GM23338 (cell line): ENCODE data around the gene ELMO3. TPM values are rescaled to one million over a fixed set of nuclear protein-coding genes. Genes with fewer than 3 reads are reported as not detected.

ENCODE experiments used
- ATAC-seq: fragments of 200-7000 bp; cut with Tn5 transposase; 3 replicates; pipeline ENCODE4 v1.9.1; 2020
- DNase-seq: peaks from one replicate; pipeline ENCODE4 v3.0.0-alpha.2; 2015; ENCODE audit warnings: low spot score
- H2AFZ ChIP-seq: fragments of 200-600 bp; sonication (generic); 2 replicates; pipeline ENCODE4 v1.8.0; 2016; ENCODE audit warnings: antibody characterized with exemption, mild to moderate bottlenecking, moderate library complexity
- H3F3A ChIP-seq: fragments of 200-600 bp; sonication (generic); replicated peaks from 2 replicates; pipeline ENCODE4 v1.8.0; 2017; ENCODE audit warnings: antibody characterized with exemption, mixed run types, low read depth
- H3K27ac ChIP-seq: fragments of 200-600 bp; sonication (generic); 2 replicates; pipeline ENCODE4 v1.6.1; 2016; ENCODE audit warnings: low read depth
- H3K27me3 ChIP-seq: fragments of 200-600 bp; sonication (generic); 2 replicates; pipeline ENCODE4 v1.8.0; 2016; ENCODE audit warnings: mild to moderate bottlenecking, mixed run types, moderate library complexity; ENCODE audit not compliant: insufficient read depth
- H3K36me3 ChIP-seq: fragments of 200-600 bp; sonication (generic); 2 replicates; pipeline ENCODE4 v1.8.0; 2016; ENCODE audit warnings: mild to moderate bottlenecking; ENCODE audit not compliant: insufficient read depth
- H3K4me1 ChIP-seq: fragments of 200-600 bp; sonication (generic); 2 replicates; pipeline ENCODE4 v1.8.0; 2016; ENCODE audit warnings: mild to moderate bottlenecking, moderate library complexity; ENCODE audit not compliant: insufficient read depth
- H3K4me2 ChIP-seq: fragments of 200-600 bp; sonication (generic); 2 replicates; pipeline ENCODE4 v1.7.1; 2017; ENCODE audit warnings: mixed run types
- H3K4me3 ChIP-seq: fragments of 200-600 bp; sonication (generic); 2 replicates; pipeline ENCODE4 v1.6.1; 2016; ENCODE audit warnings: mixed run types
- H3K79me2 ChIP-seq: fragments of 200-600 bp; sonication (generic); replicated peaks from 2 replicates; pipeline ENCODE4 v1.8.0; 2017; ENCODE audit warnings: mild to moderate bottlenecking; ENCODE audit not compliant: insufficient read depth
- H3K9me2 ChIP-seq: fragments of 200-600 bp; sonication (generic); 2 replicates; pipeline ENCODE4 v1.8.0; 2017; ENCODE audit not compliant: insufficient read depth
- H4K20me1 ChIP-seq: fragments of 200-600 bp; sonication (generic); replicated peaks from 2 replicates; pipeline ENCODE4 v1.8.0; 2017; ENCODE audit warnings: mild to moderate bottlenecking; ENCODE audit not compliant: insufficient read depth
- H3K27ac Mint-ChIP-seq: 2 replicates; pipeline ENCODE4 v1.8.0; 2020; ENCODE audit warnings: inconsistent platforms, mild to moderate bottlenecking, moderate library complexity, mixed read lengths
- H3K27me3 Mint-ChIP-seq: 3 replicates; pipeline ENCODE4 v1.8.0; 2022; ENCODE audit warnings: low read depth, mild to moderate bottlenecking, moderate library complexity, mixed read lengths, inconsistent platforms; ENCODE audit not compliant: insufficient read depth, poor library complexity
- H3K36me3 Mint-ChIP-seq: 3 replicates; pipeline ENCODE4 v1.8.0; 2021; ENCODE audit warnings: low read depth, mild to moderate bottlenecking, inconsistent platforms, moderate library complexity, mixed read lengths
- H3K4me1 Mint-ChIP-seq: 3 replicates; pipeline ENCODE4 v1.8.0; 2020; ENCODE audit warnings: mild to moderate bottlenecking, inconsistent platforms, mixed read lengths
- H3K4me3 Mint-ChIP-seq: 3 replicates; pipeline ENCODE4 v1.8.0; 2021; ENCODE audit warnings: moderate library complexity, mild to moderate bottlenecking, inconsistent platforms, mixed read lengths
- H3K9me3 Mint-ChIP-seq: 3 replicates; pipeline ENCODE4 v1.8.0; 2020; ENCODE audit warnings: moderate library complexity, mild to moderate bottlenecking, inconsistent platforms, mixed read lengths
- CREB1 ChIP-seq: fragments of 250-450 bp; sonication (Bioruptor Pico); IDR thresholded peaks from 2 replicates; pipeline ENCODE4 v1.5.0; 2020; ENCODE audit warnings: low read depth, mild to moderate bottlenecking, moderate library complexity
- ETS1 ChIP-seq: IDR thresholded peaks from 2 replicates; pipeline ENCODE4 v1.6.1; 2016; ENCODE audit warnings: antibody characterized with exemption
- EZH2phosphoT487 ChIP-seq: fragments of 200-600 bp; sonication (generic); IDR thresholded peaks from one replicate; pipeline ENCODE4 v1.8.1; 2018; ENCODE audit warnings: antibody characterized with exemption; ENCODE audit not compliant: unreplicated experiment
- JUNB ChIP-seq: IDR thresholded peaks from one replicate; pipeline ENCODE4 v1.6.1; 2016; ENCODE audit warnings: antibody characterized with exemption; ENCODE audit not compliant: unreplicated experiment
- NANOG ChIP-seq: IDR thresholded peaks from 2 replicates; pipeline ENCODE4 v1.6.1; 2016; ENCODE audit warnings: antibody characterized with exemption, borderline replicate concordance
- POLR2AphosphoS5 ChIP-seq: IDR thresholded peaks from 2 replicates; pipeline ENCODE4 v1.6.1; 2016; ENCODE audit warnings: antibody characterized with exemption, low read depth
- ZNF331 ChIP-seq: fragments of 250-450 bp; sonication (Bioruptor Pico); IDR thresholded peaks from 2 replicates; pipeline ENCODE4 v1.5.0; 2020; ENCODE audit warnings: low read depth, mild to moderate bottlenecking, moderate library complexity
- polyA plus RNA-seq: library from polyadenylated mRNA; unstranded; fragments of >200 nt; fragmentation: Nextera tagmentation; extraction: Ambion mirVana; gene quantifications from 2 replicates; pipeline ENCODE4 v1.2.1, GENCODE V29; 2016
- total RNA-seq: library from RNA; depleted of rRNA; stranded (reverse); fragments of >200 nt; shearing (Covaris generic); gene quantifications from 2 replicates; pipeline ENCODE4 v1.2.3, GENCODE V29; 2014
- TF ChIP-seq, protein P1 (sequence below): IDR thresholded peaks from one replicate; pipeline ENCODE4 v1.6.1; 2018; ENCODE audit warnings: antibody characterized with exemption; ENCODE audit not compliant: unreplicated experiment
- TF ChIP-seq, protein P2 (sequence below), 2 experiments: fragments of 200-600 bp in 1 of 2; sonication (generic) in 1 of 2; conservative IDR thresholded peaks; 2 replicates each; pipeline versions ENCODE4 v1.5.1 to v1.6.1; 2016 to 2017; ENCODE audit warnings: antibody characterized with exemption in 2 of 2, low read depth in 2 of 2, mild to moderate bottlenecking in 2 of 2, moderate library complexity in 1 of 2

Gene ELMO3
- total and polyA plus RNA-seq, 2 experiments from 2014 or later = 4.7 to 16.2 TPM

DNA sequence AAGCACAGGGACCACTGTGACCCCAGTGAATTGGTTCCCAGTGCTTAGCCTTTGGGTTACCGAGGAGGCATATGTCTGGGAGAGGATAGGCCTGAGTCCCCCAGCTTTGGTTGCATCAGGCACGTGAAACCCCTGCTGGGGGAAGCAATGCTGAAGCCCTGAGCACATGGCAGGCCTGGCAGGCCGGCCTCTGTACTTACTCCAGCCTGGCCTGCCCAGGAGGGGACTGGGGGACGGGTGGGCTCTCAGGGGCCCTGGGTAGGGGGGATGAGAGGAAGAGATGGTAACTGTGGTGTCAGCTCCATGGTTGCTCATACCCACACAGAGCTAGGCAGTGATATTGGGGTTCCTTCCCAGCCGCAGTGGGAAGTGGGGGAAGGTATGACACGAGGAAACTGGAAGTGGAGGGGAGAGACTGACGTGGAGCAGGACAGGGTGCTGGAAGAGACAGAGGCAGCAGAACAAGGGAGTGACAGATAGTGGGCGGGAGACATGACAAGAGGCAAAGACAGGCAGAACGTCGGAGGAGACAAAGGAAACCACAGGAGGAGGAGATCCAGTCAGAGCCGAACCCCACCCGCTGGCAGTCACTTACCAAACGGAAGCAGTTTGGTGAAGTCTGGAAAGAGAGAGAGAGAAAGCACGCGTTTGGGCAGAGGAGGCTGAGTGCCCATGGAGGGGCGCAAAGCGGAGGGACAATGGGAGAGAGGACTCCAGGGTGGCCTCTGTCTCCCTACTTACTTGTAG, 37.1 kb downstream of the ELMO3 start (continued):
- TF ChIP-seq, protein P1, sequence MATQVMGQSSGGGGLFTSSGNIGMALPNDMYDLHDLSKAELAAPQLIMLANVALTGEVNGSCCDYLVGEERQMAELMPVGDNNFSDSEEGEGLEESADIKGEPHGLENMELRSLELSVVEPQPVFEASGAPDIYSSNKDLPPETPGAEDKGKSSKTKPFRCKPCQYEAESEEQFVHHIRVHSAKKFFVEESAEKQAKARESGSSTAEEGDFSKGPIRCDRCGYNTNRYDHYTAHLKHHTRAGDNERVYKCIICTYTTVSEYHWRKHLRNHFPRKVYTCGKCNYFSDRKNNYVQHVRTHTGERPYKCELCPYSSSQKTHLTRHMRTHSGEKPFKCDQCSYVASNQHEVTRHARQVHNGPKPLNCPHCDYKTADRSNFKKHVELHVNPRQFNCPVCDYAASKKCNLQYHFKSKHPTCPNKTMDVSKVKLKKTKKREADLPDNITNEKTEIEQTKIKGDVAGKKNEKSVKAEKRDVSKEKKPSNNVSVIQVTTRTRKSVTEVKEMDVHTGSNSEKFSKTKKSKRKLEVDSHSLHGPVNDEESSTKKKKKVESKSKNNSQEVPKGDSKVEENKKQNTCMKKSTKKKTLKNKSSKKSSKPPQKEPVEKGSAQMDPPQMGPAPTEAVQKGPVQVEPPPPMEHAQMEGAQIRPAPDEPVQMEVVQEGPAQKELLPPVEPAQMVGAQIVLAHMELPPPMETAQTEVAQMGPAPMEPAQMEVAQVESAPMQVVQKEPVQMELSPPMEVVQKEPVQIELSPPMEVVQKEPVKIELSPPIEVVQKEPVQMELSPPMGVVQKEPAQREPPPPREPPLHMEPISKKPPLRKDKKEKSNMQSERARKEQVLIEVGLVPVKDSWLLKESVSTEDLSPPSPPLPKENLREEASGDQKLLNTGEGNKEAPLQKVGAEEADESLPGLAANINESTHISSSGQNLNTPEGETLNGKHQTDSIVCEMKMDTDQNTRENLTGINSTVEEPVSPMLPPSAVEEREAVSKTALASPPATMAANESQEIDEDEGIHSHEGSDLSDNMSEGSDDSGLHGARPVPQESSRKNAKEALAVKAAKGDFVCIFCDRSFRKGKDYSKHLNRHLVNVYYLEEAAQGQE = no peak
- TF ChIP-seq EZH2phosphoT487 = no peak
- TF ChIP-seq, protein P2, sequence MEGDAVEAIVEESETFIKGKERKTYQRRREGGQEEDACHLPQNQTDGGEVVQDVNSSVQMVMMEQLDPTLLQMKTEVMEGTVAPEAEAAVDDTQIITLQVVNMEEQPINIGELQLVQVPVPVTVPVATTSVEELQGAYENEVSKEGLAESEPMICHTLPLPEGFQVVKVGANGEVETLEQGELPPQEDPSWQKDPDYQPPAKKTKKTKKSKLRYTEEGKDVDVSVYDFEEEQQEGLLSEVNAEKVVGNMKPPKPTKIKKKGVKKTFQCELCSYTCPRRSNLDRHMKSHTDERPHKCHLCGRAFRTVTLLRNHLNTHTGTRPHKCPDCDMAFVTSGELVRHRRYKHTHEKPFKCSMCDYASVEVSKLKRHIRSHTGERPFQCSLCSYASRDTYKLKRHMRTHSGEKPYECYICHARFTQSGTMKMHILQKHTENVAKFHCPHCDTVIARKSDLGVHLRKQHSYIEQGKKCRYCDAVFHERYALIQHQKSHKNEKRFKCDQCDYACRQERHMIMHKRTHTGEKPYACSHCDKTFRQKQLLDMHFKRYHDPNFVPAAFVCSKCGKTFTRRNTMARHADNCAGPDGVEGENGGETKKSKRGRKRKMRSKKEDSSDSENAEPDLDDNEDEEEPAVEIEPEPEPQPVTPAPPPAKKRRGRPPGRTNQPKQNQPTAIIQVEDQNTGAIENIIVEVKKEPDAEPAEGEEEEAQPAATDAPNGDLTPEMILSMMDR (conservative IDR thresholded peaks at IDR 0.05; ENCODE audit: low read depth in 2 of 2) = no peak

- Histone ChIP-seq H3K27ac (0 out of 2 replicates have a peak overlapping the region, but pooled peaks have one; percentile 19), H2AFZ (no peak overlapping the region), H3K79me2 (no peaks in the 10 kb centered on the region; the same call in 1 of the 2 replicates), H3K27me3 (no peaks in the 10 kb centered on the region), H3K4me2 (no peak overlapping the region), H4K20me1 (no peaks in the 10 kb centered on the region), H3K36me3 (peaks cover 6% of the 10 kb centered on the region; the same call in 1 of the 2 replicates), H3K4me1 (peaks cover 7% of the 10 kb centered on the region), H3K4me3 (0 out of 2 replicates have a peak overlapping the region, but pooled peaks have one; percentile 17), H3F3A (0 out of 2 replicates have a peak, but pooled peaks cover 9% of the 10 kb centered on the region), H3K9me2 (no peaks in the 10 kb centered on the region)
- peak; percentile 90 for DNase-seq
- peak; percentile 83 for ATAC-seq
- H3K27ac Mint-ChIP-seq = peak overlapping the region; percentile 61
- peaks cover 7% of the 10 kb centered on the region for H3K27me3 Mint-ChIP-seq
- H3K4me1 Mint-ChIP-seq = peaks cover 28% of the 10 kb centered on the region
- H3K4me3 Mint-ChIP-seq = peak overlapping the region; percentile 38; the same call in 1 of the 3 replicates
- peaks cover 52% of the 10 kb centered on the region for H3K36me3 Mint-ChIP-seq
- H3K9me3 Mint-ChIP-seq = no peaks in the 10 kb centered on the region; the same call in 2 of the 3 replicates
- TF ChIP-seq CREB1 = no peak
- no peak for TF ChIP-seq NANOG
- no peak for TF ChIP-seq ZNF331
- TF ChIP-seq, protein P1 = no peak
- TF ChIP-seq ETS1 = no peak
- TF ChIP-seq JUNB = no peak
- TF ChIP-seq POLR2AphosphoS5 = no peak
- TF ChIP-seq EZH2phosphoT487 = no peak
These were observed 37.8 kb downstream of the ELMO3 start for GRCh38 chr16:67236563-67237395.
